ENCODE measurements around the gene PHLDA3.
"Not testable (repeated sequence)": the region's sequence is repeated elsewhere in the genome, so short reads cannot be mapped to it uniquely, and the experiment has no call there.

The PHLDA3 gene

GRCh38 chr1:201485184-201485774, 16.3 kb upstream of the PHLDA3 start:
- DNase-seq = no peak

DNA sequence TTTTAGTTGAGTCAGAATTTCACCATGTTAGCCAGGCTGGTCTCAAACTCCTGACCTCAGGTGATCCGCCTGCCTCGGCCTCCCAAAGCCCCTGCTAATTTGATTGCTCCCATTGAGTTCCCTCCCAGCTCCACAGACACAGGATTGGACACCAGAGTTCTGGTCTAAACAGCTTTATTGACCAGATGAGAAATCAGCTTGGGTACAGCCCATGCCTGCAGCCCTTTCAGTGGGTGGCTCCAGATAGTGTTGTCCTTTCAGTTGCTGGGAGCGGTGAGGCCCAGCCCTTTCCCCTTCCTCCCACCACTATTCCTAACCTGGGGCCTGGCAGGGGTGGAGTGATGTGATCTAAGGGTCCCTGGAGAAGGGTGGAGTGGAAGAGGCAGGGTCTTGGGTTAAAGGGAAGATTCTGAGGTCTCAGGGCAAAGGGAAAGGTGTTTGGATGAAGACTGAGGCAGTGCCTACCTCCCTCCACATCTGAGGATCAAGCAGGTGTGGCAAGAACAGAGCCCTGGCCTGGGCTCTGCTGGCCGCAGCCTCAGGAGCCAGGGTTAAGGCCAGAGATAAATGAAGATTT, 14.5 kb upstream of the PHLDA3 start:
- no peak for DNase-seq

- DNase-seq = no peak
These were observed 13.8 kb upstream of the PHLDA3 start for GRCh38 chr1:201482755-201483154.

DNA sequence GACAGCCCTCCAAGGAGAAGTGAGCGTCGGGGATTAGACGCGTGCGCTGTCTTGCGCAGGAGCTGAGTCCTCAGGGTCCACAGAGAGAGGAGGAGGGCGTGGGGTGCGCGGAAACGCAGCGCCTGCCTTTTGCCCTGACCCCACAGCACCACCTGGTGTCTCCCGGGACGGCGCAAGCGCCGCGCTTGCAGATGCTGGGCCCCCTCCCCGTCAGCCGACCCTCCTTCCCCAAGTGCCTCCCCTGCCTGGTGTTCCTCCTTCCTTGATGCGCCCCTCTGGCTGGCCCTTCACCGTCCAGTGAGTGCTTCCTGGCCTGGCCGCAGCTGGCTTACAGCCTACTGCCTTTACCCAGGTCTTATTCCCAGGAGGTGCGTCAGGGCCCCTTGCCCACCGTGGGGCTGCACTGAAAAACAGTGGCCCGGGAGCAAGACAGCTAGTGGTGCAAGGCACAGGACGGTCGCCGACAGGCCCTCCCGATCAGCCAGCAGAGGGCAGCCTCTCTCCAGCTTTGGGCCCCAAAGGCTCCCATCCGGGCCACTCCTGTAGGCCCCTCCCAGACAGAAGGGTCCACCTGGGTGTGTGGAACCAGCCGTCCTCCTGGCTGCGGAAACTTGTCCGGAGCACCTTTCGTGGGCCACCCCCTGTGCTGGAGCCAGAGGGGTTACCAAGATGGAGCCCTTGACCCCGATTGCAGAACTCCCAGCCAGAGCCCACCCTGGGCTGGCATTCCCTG, 12.9 kb upstream of the PHLDA3 start:
- DNase-seq = peak; percentile 94

DNA sequence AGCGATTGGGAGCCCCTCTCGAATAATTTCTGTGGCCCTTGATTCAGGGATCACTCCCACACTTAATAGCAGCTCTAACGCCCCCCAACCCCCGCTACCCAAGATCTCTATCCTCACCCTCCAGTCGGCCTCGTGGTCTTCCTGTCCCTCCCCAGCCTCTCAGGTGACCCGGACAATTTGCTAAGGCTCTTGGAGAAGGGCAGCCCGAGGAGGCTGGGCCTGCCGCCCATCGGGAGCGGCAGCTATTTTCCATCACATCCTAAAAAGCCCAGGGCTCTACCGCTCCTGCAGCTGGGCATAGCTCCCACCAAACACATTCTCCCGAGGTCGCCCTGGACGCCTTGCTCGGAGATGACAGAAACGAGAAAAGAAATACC, 12.0 kb upstream of the PHLDA3 start:
- DNase-seq = no peak

GRCh38 chr1:201480231-201481003, 11.4 kb upstream of the PHLDA3 start:
- no peak for DNase-seq

DNA sequence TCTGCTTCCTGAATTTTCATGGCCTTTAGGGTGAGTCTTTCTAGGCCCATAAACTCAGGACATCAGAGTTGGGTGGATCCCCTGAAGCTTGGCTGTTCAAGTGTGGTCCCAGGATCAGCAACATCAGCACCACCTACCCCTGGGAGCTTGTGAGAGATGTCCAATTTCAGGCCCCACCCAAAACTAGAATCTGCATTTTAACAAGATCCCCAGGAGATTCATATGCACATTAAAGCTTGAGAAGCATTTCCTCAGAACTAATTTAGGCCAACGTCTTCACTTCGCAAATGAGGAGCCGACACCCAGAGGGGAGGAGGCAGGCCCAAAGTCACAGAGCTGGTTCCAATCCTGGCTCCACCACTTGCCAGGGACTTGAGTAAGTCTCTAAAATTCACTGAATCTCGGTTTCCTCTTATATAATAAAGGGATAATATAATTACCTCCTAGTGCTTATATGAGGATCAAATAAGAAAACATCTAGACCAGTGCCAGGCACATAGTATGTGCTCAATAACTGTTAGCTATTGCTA, 10.3 kb upstream of the PHLDA3 start:
- DNase-seq = no peak

GRCh38 chr1:201478666-201479065, 9.7 kb upstream of the PHLDA3 start:
- not testable (repeated sequence) for DNase-seq

GRCh38 chr1:201476670-201477344, 7.8 kb upstream of the PHLDA3 start:
- DNase-seq = no peak

DNA sequence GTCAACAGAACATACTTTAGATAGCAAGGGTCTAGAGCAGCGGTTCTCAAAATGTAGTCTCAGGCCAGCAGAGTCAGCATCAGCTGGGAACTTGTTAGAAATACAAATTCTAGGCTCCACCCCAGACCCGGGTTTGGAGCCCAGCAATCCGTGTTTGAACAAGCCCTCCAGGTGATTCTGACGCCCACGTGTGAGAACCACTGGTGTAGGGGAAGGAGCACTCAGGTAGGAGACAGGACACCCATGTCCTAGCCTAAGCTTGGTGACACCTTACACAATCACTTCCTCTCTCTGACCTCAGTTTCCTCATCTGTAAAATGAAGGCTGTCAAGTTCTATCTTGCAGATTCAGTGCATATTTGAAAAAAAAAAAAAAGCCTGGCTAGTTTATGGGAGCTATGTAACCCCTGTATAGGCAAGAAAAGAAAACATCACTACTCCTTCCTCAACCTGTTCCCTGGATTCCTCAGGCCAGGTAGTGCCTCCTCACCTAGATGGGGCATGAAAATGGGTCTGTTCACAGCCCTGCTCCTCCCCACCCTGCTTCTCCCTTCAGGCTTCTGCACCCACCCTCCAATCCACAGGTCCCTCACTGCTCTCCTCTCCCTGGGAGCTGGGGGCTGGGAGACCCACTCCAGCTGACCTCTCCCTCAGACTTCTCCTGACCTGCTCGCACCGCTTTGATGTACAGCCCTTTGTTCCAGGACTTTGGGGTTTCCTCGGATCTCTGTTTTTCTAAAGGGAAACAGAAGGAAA, 7.1 kb upstream of the PHLDA3 start:
- DNase-seq = no peak

GRCh38 chr1:201475130-201475529, 6.1 kb upstream of the PHLDA3 start:
- no peak for DNase-seq

DNA sequence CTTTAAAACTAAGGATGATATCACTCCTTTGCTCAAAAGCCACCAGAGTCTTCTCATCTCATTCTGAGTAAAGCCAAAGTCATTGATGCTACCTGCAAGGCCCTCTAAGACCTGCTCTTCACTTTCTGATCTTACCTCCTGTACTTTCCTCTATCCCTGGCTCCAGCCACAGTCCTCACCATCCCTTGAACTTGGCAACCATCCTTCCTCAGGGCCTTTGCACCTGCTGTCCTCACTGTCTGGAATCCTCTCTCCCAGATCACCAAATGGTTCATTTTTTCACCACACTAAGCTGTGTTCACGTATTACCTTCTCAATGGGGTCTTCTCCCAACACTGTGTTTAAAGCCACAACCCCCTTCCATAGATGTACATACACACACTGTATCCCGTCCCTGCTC, 4.3 kb upstream of the PHLDA3 start:
- no peak for DNase-seq

DNA sequence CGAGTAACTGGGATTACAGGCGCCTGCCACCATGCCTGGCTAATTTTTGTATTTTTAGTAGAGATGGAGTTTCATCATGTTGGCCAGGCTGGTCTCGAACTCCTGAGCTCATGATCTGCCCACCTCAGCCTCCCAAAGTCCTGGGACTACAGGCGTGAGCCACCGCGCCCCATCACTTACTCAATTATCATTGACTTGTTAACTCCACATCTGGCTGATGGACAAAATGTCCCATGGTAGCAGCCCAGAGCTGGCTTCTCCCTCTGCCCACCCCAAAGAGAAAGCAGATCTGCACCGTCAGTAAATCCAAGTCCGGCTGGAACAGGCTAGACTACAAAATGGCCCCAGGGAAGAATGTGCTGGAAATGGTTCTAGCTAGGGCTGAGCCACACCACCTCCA, 3.3 kb upstream of the PHLDA3 start:
- not testable (repeated sequence) for DNase-seq

DNA sequence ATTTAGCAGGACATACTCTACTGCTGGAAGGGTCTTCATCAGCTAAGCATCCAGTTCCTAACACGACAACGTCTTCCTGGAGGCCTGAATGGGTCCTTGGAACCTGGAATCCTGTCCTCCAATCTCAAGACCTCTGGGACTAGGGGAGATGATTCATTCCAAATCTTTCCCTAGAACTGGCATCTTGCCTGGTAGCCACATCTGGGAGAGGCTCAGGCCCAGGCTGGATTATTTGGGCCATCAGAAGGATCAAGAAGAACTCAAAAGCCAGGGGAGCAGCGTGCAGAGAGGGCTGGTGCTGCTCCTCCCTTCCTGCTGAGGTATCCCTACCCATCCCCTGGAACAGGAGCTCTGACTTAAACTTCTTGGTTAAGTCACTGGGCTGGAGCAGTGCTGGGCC, 2.8 kb upstream of the PHLDA3 start:
- no peak for DNase-seq

DNA sequence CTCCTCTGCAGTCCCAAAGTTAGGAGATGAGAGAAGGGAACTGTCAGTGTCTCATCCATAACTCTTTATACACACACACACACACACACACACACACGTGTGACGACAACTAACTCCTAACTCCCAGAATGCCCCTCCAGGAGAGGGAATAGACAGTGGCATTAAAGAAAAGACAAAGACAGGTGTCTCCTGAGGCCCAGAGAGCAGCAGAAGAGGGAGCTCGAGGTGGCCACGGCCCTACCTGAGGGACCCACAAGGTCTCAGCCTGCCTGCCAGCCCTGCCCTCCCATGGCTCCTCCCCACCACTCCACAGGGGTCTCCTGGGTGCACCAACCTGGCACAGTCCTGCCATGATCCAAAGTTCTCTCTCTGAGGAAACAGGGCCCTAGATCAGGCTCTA, 1.6 kb upstream of the PHLDA3 start:
- no peak for DNase-seq

GRCh38 chr1:201469645-201470074, 672 bp upstream of the PHLDA3 start:
- DNase-seq = no peak

- DNase-seq = no peak
These were observed 516 bp downstream of the PHLDA3 start for GRCh38 chr1:201468501-201468843.

DNA sequence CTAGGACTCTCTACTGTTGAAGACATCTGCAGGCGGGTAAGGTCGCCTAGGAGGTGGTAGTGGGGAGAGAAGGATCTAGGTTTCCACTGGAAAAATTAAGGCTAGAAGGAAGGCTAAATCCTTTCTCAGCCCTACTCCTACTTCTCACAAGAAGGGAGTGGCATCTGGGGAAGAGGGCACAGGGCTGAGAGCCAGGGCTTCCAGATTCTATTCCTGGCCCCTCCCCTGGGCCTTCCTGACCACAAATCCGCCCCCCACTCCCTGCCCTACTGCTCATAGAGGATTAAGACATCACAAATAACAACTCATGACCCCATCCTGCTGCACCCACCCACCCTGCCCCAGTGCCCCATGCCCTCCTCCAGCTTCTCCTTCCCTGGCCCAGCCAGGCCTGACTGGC, 2.5 kb downstream of the PHLDA3 start:
- no peak for DNase-seq

GRCh38 chr1:201465698-201466290, 3.2 kb downstream of the PHLDA3 start:
- DNase-seq = no peak

- DNase-seq = no peak
These were observed 5.9 kb downstream of the PHLDA3 start for GRCh38 chr1:201463071-201463552.

DNA sequence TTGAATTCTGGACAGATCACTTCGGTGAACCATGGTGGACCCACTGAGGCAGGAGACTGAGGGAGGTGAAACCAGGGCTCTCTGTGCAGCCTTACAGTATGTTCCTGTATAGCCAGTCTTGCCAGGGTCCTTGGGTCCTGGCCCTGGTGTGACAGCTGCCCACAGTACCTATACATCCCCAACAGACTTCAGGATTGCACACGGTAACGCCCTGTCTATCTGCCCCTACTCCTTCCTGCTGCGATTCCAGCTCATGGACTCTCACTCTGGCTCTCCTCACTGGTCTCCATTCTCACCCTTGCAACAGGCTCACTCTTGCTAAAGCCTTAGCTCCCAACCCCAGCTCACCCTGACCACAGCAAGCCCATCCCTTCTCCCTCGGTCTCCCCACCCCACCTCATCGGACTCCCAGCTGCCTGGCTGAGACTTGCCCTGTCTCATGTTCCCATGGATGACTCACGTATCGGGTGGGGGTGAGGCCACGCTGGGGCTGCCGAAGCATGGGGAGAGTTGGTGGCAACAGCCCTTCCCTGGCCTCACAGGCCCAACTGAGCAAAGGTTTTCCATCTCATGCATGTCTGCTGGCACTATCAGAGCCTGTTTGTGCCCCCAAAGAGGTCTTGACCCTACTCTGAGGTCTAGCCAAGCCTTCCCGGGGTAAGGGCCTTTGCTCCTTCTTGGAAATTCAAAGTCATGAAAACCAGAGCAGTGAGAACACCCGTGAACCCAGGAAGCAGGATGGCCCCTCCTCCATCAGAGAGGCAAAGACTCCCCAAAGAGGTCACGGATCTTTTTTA, 7.1 kb downstream of the PHLDA3 start:
- DNase-seq = peak; percentile 56

Data from 8988T (cell line).